ENCODE results near the gene PTPRN2. TPM values are rescaled to one million over a fixed set of nuclear protein-coding genes. Genes with fewer than 3 reads are reported as not detected.
"Not testable (repeated sequence)": the region's sequence is repeated elsewhere in the genome, so short reads cannot be mapped to it uniquely, and the experiment has no call there.

The PTPRN2 gene
- total RNA-seq, 1 experiment from 2014 or later = not detected

- no peak for DNase-seq
- TF ChIP-seq CTCF (conservative IDR thresholded peaks at IDR 0.05) (no peak), EZH2 (IDR thresholded peaks at IDR 0.05; ENCODE audit: low read depth) (no peak)
- no peaks in the 10 kb centered on the region; the same call in 1 of the 2 replicates for H3K9me3 ChIP-seq (ENCODE audit: insufficient read depth, low read depth)
- peaks cover 90% of the 10 kb centered on the region for H3K27me3 ChIP-seq (ENCODE audit: insufficient read depth, low read depth)
- no peaks in the 10 kb centered on the region for H3K79me2 ChIP-seq (ENCODE audit: low read depth)
- peaks cover 3% of the 10 kb centered on the region; the same call in 1 of the 2 replicates for H4K20me1 ChIP-seq (ENCODE audit: insufficient read depth)
- intact Hi-C loops (cut with micrococcal nuclease; ENCODE audit: unreplicated experiment) = no loop called here
- no peaks in the 10 kb centered on the region for H3F3A ChIP-seq (ENCODE audit: insufficient read depth, low read depth)
- POLR2A ChIA-PET (ENCODE audit: unreplicated experiment) = no interaction called here
- no peaks in the 10 kb centered on the region for H3K4me1 ChIP-seq (replicated peaks; ENCODE audit: insufficient read depth)
- H3K36me3 ChIP-seq (ENCODE audit: low read depth) = no peaks in the 10 kb centered on the region
- H2AFZ ChIP-seq = no peak overlapping the region
- no peaks in the 10 kb centered on the region for H3K9me2 ChIP-seq (ENCODE audit: insufficient read depth)
- no peak overlapping the region for H3K4me2 ChIP-seq
- no peak overlapping the region for H3K27ac ChIP-seq
- no peak overlapping the region for H3K4me3 ChIP-seq
- no TSS peak for BruUV-seq (replicated peaks)
- CTCF ChIA-PET = no interaction called here
These were observed 1022.4 kb downstream of the PTPRN2 start for GRCh38 chr7:157565201-157565626.

DNA sequence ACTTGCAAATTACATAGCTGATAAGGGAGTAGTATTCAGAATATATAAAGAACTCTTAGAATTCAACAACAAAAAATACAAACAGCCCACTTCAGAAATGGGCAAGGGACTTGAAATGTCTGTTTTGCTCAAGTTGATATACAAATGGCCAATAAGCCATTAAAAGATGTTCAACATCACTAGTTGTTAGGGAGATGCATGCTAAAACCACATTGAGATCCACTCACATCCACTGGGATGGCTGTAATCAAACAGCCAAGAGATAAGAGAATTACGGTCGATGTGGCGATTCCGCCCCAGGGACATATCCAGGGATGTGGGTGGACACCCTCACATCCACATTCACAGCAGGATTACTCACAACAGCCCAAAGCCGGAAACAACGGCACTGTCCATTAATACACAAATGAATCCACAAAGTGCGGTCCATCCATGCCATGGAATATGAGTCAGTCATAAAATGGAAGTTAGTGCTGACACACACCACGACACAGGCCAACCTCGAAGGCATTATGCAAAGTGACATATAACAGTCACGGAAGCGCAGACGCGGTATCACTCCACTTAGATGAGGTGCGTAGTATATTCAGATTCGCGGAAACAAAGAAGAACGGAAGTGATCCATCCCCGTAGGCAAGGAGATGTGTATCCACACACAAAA is 1023.0 kb downstream of the PTPRN2 start:
- H3K4me1 ChIP-seq (replicated peaks; ENCODE audit: insufficient read depth) = no peaks in the 10 kb centered on the region
- H3K27me3 ChIP-seq (ENCODE audit: insufficient read depth, low read depth) = peaks cover 90% of the 10 kb centered on the region
- POLR2A ChIA-PET (ENCODE audit: unreplicated experiment) = no interaction called here
- no peaks in the 10 kb centered on the region for H3K79me2 ChIP-seq (ENCODE audit: low read depth)
- no peak overlapping the region for H3K27ac ChIP-seq
- CTCF ChIA-PET = no interaction called here
- no peak for DNase-seq
- no peaks in the 10 kb centered on the region; the same call in 1 of the 2 replicates for H3K9me3 ChIP-seq (ENCODE audit: insufficient read depth, low read depth)
- H2AFZ ChIP-seq = no peak overlapping the region
- no TSS peak for BruUV-seq (replicated peaks)
- H3K4me2 ChIP-seq = no peak overlapping the region
- peaks cover 3% of the 10 kb centered on the region; the same call in 1 of the 2 replicates for H4K20me1 ChIP-seq (ENCODE audit: insufficient read depth)
- no peaks in the 10 kb centered on the region for H3K9me2 ChIP-seq (ENCODE audit: insufficient read depth)
- intact Hi-C loops (cut with micrococcal nuclease; ENCODE audit: unreplicated experiment) = no loop called here
- no peaks in the 10 kb centered on the region for H3F3A ChIP-seq (ENCODE audit: insufficient read depth, low read depth)
- H3K4me3 ChIP-seq = no peak overlapping the region
- TF ChIP-seq CTCF (conservative IDR thresholded peaks at IDR 0.05) (no peak), EZH2 (IDR thresholded peaks at IDR 0.05; ENCODE audit: low read depth) (no peak)
- no peaks in the 10 kb centered on the region for H3K36me3 ChIP-seq (ENCODE audit: low read depth)

DNA sequence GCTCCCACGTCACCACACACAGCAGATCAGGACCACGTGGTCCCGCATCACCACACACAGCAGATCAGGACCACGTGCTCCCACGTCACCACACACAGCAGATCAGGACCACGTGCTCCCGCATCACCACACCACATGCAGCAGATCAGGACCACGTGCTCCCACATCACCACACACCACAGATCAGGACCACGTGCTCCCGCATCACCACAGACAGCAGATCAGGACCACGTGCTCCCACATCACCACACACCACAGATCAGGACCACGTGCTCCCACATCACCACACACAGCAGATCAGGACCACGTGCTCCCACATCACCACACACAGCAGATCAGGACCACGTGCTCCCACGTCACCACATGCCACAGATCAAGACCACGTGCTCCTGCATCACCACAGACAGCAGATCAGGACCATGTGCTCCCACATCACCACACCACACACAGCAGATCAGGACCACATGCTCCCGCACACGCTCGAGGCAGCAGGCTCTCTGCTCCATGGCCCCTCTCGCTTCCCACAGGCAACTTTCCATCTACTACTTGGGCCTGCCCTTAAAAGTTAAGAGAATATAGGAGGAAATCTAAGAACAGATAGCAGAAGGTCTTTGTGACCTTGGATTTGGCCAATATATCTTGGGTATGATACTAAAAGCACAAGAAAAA is 1024.0 kb downstream of the PTPRN2 start:
- peaks cover 90% of the 10 kb centered on the region for H3K27me3 ChIP-seq (ENCODE audit: insufficient read depth, low read depth)
- intact Hi-C loops (cut with micrococcal nuclease; ENCODE audit: unreplicated experiment); H4K20me1 ChIP-seq (ENCODE audit: insufficient read depth); DNase-seq; H3K9me2 ChIP-seq (ENCODE audit: insufficient read depth); H3K36me3 ChIP-seq (ENCODE audit: low read depth); H3K79me2 ChIP-seq (ENCODE audit: low read depth); H3K4me3 ChIP-seq; H3K4me1 ChIP-seq (replicated peaks; ENCODE audit: insufficient read depth); POLR2A ChIA-PET (ENCODE audit: unreplicated experiment); H3F3A ChIP-seq (ENCODE audit: insufficient read depth, low read depth); H3K9me3 ChIP-seq (ENCODE audit: insufficient read depth, low read depth); BruUV-seq (replicated peaks); CTCF ChIA-PET; H3K4me2 ChIP-seq; H3K27ac ChIP-seq; H2AFZ ChIP-seq: not testable (repeated sequence)

DNA sequence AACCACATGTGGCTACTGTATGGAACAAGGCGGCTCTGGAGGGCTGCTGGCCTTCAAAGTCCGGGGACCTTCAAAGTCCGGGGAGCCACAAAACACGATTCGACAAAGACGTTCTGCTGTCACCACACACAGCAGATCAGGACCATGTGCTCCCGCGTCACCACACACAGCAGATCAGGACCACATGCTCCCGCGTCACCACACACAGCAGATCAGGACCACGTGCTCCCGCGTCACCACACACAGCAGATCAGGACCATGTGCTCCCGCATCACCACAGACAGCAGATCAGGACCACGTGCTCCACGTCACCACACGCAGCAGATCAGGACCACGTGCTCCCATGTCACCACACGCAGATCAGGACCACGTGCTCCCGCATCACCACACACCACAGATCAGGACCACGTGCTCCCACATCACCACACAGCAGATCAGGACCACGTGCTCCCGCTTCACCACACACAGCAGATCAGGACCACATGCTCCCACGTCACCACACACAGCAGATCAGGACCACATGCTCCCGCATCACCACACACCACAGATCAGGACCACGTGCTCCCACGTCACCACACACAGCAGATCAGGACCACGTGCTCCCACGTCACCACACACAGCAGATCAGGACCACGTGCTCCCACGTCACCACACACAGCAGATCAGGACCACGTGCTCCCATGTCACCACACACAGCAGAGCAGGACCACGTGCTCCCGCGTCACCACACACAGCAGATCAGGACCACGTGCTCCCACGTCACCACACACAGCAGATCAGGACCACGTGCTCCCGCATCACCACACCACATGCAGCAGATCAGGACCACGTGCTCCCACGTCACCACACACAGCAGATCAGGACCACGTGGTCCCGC is 1024.9 kb downstream of the PTPRN2 start:
- H3K9me2 ChIP-seq (ENCODE audit: insufficient read depth); H3K4me2 ChIP-seq; BruUV-seq (replicated peaks); DNase-seq; H3K79me2 ChIP-seq (ENCODE audit: low read depth); H3K4me3 ChIP-seq; intact Hi-C loops (cut with micrococcal nuclease; ENCODE audit: unreplicated experiment); H3K9me3 ChIP-seq (ENCODE audit: insufficient read depth, low read depth); H3F3A ChIP-seq (ENCODE audit: insufficient read depth, low read depth); H4K20me1 ChIP-seq (ENCODE audit: insufficient read depth); H3K36me3 ChIP-seq (ENCODE audit: low read depth); CTCF ChIA-PET; H3K4me1 ChIP-seq (replicated peaks; ENCODE audit: insufficient read depth); H3K27ac ChIP-seq; POLR2A ChIA-PET (ENCODE audit: unreplicated experiment); H2AFZ ChIP-seq: not testable (repeated sequence)
- peaks cover 90% of the 10 kb centered on the region for H3K27me3 ChIP-seq (ENCODE audit: insufficient read depth, low read depth)

Measured in PC-9 (cell line).